Neural cell (in vitro differentiated cells): ENCODE data around the gene GADD45A. TPM values are rescaled to one million over a fixed set of nuclear protein-coding genes. Genes with fewer than 3 reads are reported as not detected.

Experiments
- H2AFZ ChIP-seq: fragments of 200-600, 300-800 bp; sonication (generic), shearing (Covaris generic); 2 replicates; pipeline ENCODE4 v1.6.0; 2014; ENCODE audit warnings: low read depth, mild to moderate bottlenecking, antibody characterized with exemption, low read length, moderate library complexity
- H3F3A ChIP-seq: fragments of 200-600 bp; shearing (Covaris generic); 2 replicates; pipeline ENCODE4 v1.6.1; 2016; ENCODE audit warnings: mild to moderate bottlenecking, moderate library complexity, mixed read lengths, antibody characterized with exemption, low read length; ENCODE audit not compliant: insufficient read depth, poor library complexity, severe bottlenecking
- H3K27ac ChIP-seq: fragments of 200-600, 300-800 bp; sonication (generic), shearing (Covaris generic); 2 replicates; pipeline ENCODE4 v1.5.1; 2014; ENCODE audit warnings: mild to moderate bottlenecking, low read length, moderate library complexity
- H3K27me3 ChIP-seq: fragments of 300-800, 200-600 bp; sonication (generic), shearing (Covaris generic); 2 replicates; pipeline ENCODE4 v1.6.0; 2014; ENCODE audit warnings: mild to moderate bottlenecking, low read depth, low read length, moderate library complexity; ENCODE audit not compliant: insufficient read depth
- H3K36me3 ChIP-seq: fragments of 300-800, 200-600 bp; sonication (generic), shearing (Covaris generic); 2 replicates; pipeline ENCODE4 v1.5.1; 2014; ENCODE audit warnings: mild to moderate bottlenecking, antibody characterized with exemption, low read length, moderate library complexity; ENCODE audit not compliant: insufficient read depth
- H3K4me2 ChIP-seq: fragments of 300-800, 200-600 bp; sonication (generic), shearing (Covaris generic); 2 replicates; pipeline ENCODE4 v1.6.0; 2014; ENCODE audit warnings: mild to moderate bottlenecking, low read length
- H3K4me3 ChIP-seq: fragments of 300-800, 200-600 bp; sonication (generic), shearing (Covaris generic); 2 replicates; pipeline ENCODE4 v1.5.1; 2014; ENCODE audit warnings: mild to moderate bottlenecking, low read length, moderate library complexity
- H3K79me2 ChIP-seq: fragments of 200-600 bp; shearing (Covaris generic); replicated peaks from 2 replicates; pipeline ENCODE4 v1.6.0; 2014; ENCODE audit warnings: mild to moderate bottlenecking, low read length, moderate library complexity; ENCODE audit not compliant: insufficient read depth
- H3K9ac ChIP-seq: fragments of 300-800, 200-600 bp; sonication (generic), shearing (Covaris generic); 2 replicates; pipeline ENCODE4 v1.6.1; 2016; ENCODE audit warnings: mild to moderate bottlenecking, low read length, mixed read lengths
- H3K9me2 ChIP-seq: fragments of 200-600 bp; shearing (Covaris generic); 2 replicates; pipeline ENCODE4 v1.6.1; 2016; ENCODE audit warnings: mild to moderate bottlenecking, low read length, mixed read lengths; ENCODE audit not compliant: insufficient read depth
- H3K9me3 ChIP-seq: fragments of 200-600, 300-800 bp; sonication (generic), shearing (Covaris generic); 2 replicates; pipeline ENCODE4 v1.6.1; 2016; ENCODE audit warnings: mild to moderate bottlenecking, mixed run types, low read length, moderate library complexity, mixed read lengths
- H4K20me1 ChIP-seq: fragments of 200-600 bp; shearing (Covaris generic); 2 replicates; pipeline ENCODE4 v1.6.1; 2016; ENCODE audit warnings: mild to moderate bottlenecking, mixed run types; ENCODE audit not compliant: insufficient read depth
- CTCF ChIP-seq: fragments of 450-650 bp; IDR thresholded peaks from 2 replicates; pipeline ENCODE4 v1.5.1; 2014; ENCODE audit warnings: antibody characterized with exemption, mild to moderate bottlenecking, moderate library complexity; ENCODE audit not compliant: poor library complexity, severe bottlenecking
- EP300 ChIP-seq: fragments of 450-650 bp; conservative IDR thresholded peaks from 2 replicates; pipeline ENCODE4 v1.6.1; 2014; ENCODE audit warnings: antibody characterized with exemption, mild to moderate bottlenecking, moderate library complexity; ENCODE audit not compliant: poor library complexity, severe bottlenecking
- EZH2 ChIP-seq: fragments of 200-600, 300-800 bp; shearing (Covaris generic), sonication (generic); IDR thresholded peaks from 2 replicates; pipeline ENCODE4 v1.6.1; 2014; ENCODE audit warnings: antibody characterized with exemption, low read length, borderline replicate concordance, mild to moderate bottlenecking; ENCODE audit not compliant: insufficient read depth, poor library complexity, severe bottlenecking
- MXI1 ChIP-seq: fragments of 450-650 bp; conservative IDR thresholded peaks from 2 replicates; pipeline ENCODE4 v1.6.1; 2014; ENCODE audit warnings: antibody characterized with exemption, mild to moderate bottlenecking; ENCODE audit not compliant: poor library complexity, severe bottlenecking
- POLR2AphosphoS5 ChIP-seq: IDR thresholded peaks from 2 replicates; pipeline ENCODE4 v1.6.1; 2012
- RAD21 ChIP-seq: fragments of 450-650 bp; conservative IDR thresholded peaks from 2 replicates; pipeline ENCODE4 v1.6.1; 2014; ENCODE audit warnings: antibody characterized with exemption, mild to moderate bottlenecking, moderate library complexity
- SMC3 ChIP-seq: fragments of 450-650 bp; conservative IDR thresholded peaks from 2 replicates; pipeline ENCODE4 v1.6.1; 2014; ENCODE audit warnings: antibody characterized with exemption, mild to moderate bottlenecking, moderate library complexity; ENCODE audit not compliant: poor library complexity
- TAF1 ChIP-seq: IDR thresholded peaks from 2 replicates; pipeline ENCODE4 v1.6.1; 2012; ENCODE audit warnings: low read depth
- polyA plus RNA-seq: library from polyadenylated mRNA; depleted of rRNA; stranded (reverse); fragments of >200 nt; gene quantifications from 2 replicates; pipeline ENCODE4 v1.2.3, GENCODE V29; 2014
- TF ChIP-seq, protein P1 (sequence below): IDR thresholded peaks from 2 replicates; pipeline ENCODE4 v1.6.1; 2012; ENCODE audit warnings: borderline replicate concordance

Gene GADD45A
- polyA plus RNA-seq, 1 donor from 2014 or later: 13.7 TPM

- H3K9ac ChIP-seq: no peak overlapping the region
- H3K27ac ChIP-seq: no peak overlapping the region
- H3K4me2 ChIP-seq: no peak overlapping the region
- H3K79me2 ChIP-seq: no peaks in the 10 kb centered on the region
- H3K9me2 ChIP-seq: no peaks in the 10 kb centered on the region
- no peak overlapping the region for H2AFZ ChIP-seq
- no peak overlapping the region for H3K4me3 ChIP-seq
- H3K9me3 ChIP-seq: no peaks in the 10 kb centered on the region
- H3F3A ChIP-seq: no peaks in the 10 kb centered on the region
- no peaks in the 10 kb centered on the region for H3K36me3 ChIP-seq
- TF ChIP-seq MXI1 (no peak), SMC3 (no peak), TAF1 (no peak), EP300 (no peak), POLR2AphosphoS5 (no peak), RAD21 (no peak), CTCF (no peak), EZH2 (no peak)
- TF ChIP-seq, protein P1, sequence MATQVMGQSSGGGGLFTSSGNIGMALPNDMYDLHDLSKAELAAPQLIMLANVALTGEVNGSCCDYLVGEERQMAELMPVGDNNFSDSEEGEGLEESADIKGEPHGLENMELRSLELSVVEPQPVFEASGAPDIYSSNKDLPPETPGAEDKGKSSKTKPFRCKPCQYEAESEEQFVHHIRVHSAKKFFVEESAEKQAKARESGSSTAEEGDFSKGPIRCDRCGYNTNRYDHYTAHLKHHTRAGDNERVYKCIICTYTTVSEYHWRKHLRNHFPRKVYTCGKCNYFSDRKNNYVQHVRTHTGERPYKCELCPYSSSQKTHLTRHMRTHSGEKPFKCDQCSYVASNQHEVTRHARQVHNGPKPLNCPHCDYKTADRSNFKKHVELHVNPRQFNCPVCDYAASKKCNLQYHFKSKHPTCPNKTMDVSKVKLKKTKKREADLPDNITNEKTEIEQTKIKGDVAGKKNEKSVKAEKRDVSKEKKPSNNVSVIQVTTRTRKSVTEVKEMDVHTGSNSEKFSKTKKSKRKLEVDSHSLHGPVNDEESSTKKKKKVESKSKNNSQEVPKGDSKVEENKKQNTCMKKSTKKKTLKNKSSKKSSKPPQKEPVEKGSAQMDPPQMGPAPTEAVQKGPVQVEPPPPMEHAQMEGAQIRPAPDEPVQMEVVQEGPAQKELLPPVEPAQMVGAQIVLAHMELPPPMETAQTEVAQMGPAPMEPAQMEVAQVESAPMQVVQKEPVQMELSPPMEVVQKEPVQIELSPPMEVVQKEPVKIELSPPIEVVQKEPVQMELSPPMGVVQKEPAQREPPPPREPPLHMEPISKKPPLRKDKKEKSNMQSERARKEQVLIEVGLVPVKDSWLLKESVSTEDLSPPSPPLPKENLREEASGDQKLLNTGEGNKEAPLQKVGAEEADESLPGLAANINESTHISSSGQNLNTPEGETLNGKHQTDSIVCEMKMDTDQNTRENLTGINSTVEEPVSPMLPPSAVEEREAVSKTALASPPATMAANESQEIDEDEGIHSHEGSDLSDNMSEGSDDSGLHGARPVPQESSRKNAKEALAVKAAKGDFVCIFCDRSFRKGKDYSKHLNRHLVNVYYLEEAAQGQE: no peak
- no peaks in the 10 kb centered on the region for H3K27me3 ChIP-seq
- no peaks in the 10 kb centered on the region for H4K20me1 ChIP-seq
Measured at GRCh38 chr1:67722292-67722944, 37.4 kb downstream of the GADD45A start.

DNA sequence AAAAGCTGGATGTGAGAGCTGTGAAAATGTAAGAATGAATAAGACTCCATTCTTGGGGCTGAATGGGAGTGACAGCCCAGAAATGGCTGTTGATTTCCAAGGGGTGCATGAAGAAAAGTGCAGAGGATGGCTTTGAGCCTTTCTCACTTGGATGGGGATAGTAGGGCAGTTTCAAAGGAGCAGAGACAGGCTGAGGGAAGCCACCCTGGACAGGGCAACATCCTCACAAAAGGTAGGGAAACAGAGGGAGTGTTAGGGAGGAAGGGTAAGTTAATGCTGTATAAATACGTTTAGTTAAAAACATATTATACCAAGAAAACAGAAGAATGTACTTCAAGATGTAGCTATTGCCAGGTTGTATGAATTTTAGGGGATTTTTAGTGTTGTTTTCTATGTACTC lies 38.1 kb downstream of the GADD45A start:
- Histone ChIP-seq H3F3A (no peaks in the 10 kb centered on the region), H3K27me3 (no peaks in the 10 kb centered on the region), H3K4me3 (no peak overlapping the region), H3K4me2 (no peak overlapping the region), H3K79me2 (no peaks in the 10 kb centered on the region), H3K9me2 (no peaks in the 10 kb centered on the region), H3K9ac (no peak overlapping the region), H3K9me3 (no peaks in the 10 kb centered on the region), H4K20me1 (no peaks in the 10 kb centered on the region), H3K27ac (no peak overlapping the region), H3K36me3 (no peaks in the 10 kb centered on the region), H2AFZ (no peak overlapping the region)
- TF ChIP-seq RAD21 (no peak), EZH2 (no peak), TAF1 (no peak), EP300 (no peak), MXI1 (no peak), CTCF (no peak), POLR2AphosphoS5 (no peak), SMC3 (no peak)
- TF ChIP-seq, protein P1: no peak
